Fibroblast of skin of right biceps (primary cell): ENCODE data around the gene PTPRH.
A peak's percentile ranks its signal among the peaks of the same experiment; 100 is the strongest.
"Not testable (repeated sequence)": the region's sequence is repeated elsewhere in the genome, so short reads cannot be mapped to it uniquely, and the experiment has no call there.

ENCODE experiments used
- DNase-seq: peaks from one replicate; pipeline ENCODE4 v3.0.0-alpha.2; 2013

Gene PTPRH

DNA sequence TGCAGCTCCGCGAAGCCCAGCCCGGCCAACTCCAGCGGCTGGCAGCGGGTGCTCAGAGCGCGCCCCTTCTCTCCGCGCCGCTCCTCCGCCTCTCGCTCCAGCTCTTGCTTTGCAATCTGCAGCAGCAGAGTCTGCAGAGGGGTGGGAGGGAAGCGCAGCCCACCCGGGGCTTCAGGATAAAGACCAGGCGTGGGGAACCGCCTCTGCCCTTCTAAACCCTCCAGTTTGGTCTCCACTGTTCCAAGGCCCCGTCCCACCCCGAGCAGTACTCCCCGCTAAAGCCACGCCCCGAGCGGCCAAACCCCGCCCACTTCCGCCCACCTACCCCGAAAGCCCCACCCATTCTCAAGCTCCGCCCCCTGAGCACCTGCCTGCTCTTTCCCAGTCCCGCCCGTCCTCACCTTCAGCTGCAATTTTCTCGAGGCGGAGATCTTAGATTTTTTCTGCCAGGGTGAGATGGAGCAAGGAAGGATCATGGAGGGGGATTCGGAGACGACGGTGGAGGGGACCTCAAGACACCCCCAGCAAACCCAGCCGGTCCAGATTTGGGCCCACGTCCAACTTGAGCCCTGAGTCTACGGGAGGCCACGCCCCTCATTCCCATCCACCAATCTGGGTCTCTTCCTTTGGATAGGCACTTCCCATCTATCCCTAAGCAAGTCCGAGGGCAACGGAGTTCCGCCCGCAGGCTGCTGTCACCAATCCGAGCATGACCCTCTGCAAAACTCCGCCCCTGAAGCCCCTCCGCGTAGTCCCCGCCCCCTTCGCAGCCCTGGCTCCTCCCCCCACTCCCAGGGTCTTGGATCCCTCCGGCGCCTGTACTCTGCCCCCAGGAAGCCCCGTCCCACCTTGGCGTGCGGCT is 52.9 kb downstream of the PTPRH start:
- peak; percentile 40 for DNase-seq

GRCh38 chr19:55155784-55156183 is 53.5 kb downstream of the PTPRH start:
- not testable (repeated sequence) for DNase-seq

- no peak for DNase-seq
Observed at GRCh38 chr19:55153652-55154264, 55.5 kb downstream of the PTPRH start.

DNA sequence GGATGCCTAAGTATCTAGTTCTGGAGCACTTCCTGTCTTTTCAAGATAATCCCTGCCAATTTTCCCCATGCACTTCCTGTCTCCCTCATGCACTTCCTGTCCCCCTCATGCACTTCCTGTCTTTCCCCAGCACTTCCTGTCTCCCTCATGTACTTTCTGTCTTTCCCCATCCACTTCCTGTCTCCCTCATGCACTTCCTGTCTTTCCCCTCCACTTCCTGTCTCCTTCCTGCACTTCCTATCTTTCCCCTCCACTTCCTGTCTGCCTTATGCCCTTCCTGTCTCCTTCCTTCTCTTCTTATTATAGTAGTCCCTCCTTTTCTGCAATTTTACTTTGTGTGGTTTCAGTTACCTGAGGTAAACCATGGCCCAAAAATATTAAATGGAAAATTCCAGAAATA is 57.3 kb downstream of the PTPRH start:
- no peak for DNase-seq

GRCh38 chr19:55149078-55150003 is 60.0 kb downstream of the PTPRH start, which contains the start of gene TNNT1:
TSS of gene TNNT1 (minus strand) at chr19:55149206. CDS start at chr19:55147157, 2,049 bp downstream.
- DNase-seq, result no peak

GRCh38 chr19:55147545-55148251 is 61.6 kb downstream of the PTPRH start:
- DNase-seq, result no peak

- peak; percentile 27 for DNase-seq
Observed at GRCh38 chr19:55146705-55147273, 62.5 kb downstream of the PTPRH start.

GRCh38 chr19:55146078-55146704 is 63.1 kb downstream of the PTPRH start:
- DNase-seq, result peak; percentile 33

GRCh38 chr19:55145232-55145631 is 64.1 kb downstream of the PTPRH start:
- no peak for DNase-seq

- no peak for DNase-seq
Observed at GRCh38 chr19:55141696-55142095, 67.6 kb downstream of the PTPRH start.

GRCh38 chr19:55137915-55138314 is 71.4 kb downstream of the PTPRH start:
- DNase-seq, result no peak

- DNase-seq, result no peak
Observed at GRCh38 chr19:55136399-55137102, 72.8 kb downstream of the PTPRH start.

DNA sequence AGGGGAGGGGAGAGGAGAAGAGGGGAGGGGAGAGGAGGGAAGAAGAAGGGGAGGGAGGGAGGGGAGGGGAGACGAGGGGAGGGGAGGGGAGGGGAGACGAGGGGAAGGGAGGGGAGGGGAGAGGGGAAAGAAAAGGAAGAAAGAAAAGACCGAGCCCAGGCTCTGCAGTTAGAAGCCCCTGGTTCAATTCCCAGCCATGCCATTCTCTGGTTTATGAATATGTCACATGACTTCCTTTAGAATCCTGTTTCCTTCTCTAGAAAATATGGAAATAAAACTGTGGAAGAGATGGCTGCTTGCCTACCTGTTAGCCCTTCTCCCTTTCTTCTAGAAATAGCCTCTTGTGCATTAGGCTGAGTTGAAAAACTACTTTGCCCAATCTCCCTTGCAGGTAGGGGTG is 74.6 kb downstream of the PTPRH start:
- no peak for DNase-seq

GRCh38 chr19:55133639-55134444 is 75.5 kb downstream of the PTPRH start:
- no peak for DNase-seq

DNA sequence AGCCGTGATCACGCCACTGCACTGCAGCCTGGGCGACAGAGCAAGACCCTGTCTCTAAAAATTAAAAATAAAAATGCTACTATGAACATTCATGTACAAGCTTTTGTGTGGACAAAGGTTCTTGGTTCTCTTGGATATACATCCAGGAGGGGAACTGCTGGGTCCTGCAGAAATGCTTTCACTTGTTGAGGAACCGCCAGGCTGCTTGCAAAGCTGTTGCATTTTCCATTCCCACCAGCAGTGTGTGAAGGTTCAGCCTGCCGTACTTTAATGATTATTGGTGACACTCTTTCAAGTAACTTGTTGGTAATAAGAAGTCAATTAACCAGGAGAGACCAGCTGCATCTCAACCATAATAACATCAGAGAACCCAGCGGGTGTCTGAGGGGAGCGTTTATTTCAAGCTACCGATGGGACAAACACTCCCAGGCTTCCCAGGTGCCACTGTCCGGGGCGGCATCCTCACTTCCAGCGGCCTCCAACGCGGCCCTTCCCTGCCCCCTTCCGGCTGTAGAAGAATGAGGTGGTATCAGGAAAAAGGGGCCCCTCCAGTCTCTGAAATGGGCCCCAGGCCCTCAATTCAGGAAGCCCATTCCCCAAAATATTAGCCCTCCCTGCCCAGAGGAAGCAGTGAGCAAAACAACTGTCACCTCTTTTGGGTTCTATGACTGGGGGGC is 76.7 kb downstream of the PTPRH start:
- DNase-seq, result no peak

DNA sequence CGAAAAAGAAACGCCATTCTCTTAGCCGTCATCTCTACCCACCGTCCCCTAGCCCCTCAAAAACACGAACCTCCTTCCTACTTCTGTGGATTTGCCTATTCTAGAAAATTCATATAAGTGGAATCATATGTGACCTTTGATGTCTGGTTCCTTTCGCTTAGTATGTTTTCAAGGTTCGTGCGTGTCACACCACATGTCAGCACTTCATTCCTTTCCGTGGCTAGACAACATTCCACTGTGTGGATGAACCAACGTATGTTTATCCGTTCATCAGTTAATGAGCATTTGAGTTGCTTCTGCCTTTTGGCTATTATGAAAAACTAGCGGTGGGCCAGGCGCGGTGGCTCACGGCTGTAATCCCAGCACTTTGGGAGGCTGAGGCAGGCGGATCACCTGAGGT is 77.9 kb downstream of the PTPRH start:
- peak; percentile 75 for DNase-seq
